Endometrial microvascular endothelial cells (primary cell): ENCODE data around the gene MACROD2. TPM values are rescaled to one million over a fixed set of nuclear protein-coding genes. Genes with fewer than 3 reads are reported as not detected.

ENCODE experiments used
- in situ Hi-C: cut with HindIII; loops from 2 replicates; pipeline ENCODE4 v1.10.0; 2017; ENCODE audit warnings: low sequenced_read_pairs, low pct_unique_long_range_greater_than_20kb; ENCODE audit errors: inconsistent ontology term
- total RNA-seq: library from RNA; depleted of rRNA; stranded (reverse); fragments of >200 nt; gene quantifications from one replicate; pipeline ENCODE4 v1.2.3, GENCODE V29; 2015; ENCODE audit errors: inconsistent ontology term

Gene MACROD2
- total RNA-seq, 1 donor from 2014 or later: not detected

GRCh38 chr20:14780508-14780907 is 785.2 kb downstream of the MACROD2 start:
- in situ Hi-C loops: no loop called here

GRCh38 chr20:14782731-14783130 is 787.4 kb downstream of the MACROD2 start:
- in situ Hi-C loops: no loop called here

- in situ Hi-C loops: no loop called here
Observed at GRCh38 chr20:14783766-14784165, 788.5 kb downstream of the MACROD2 start.

- in situ Hi-C loops: no loop called here
Observed at GRCh38 chr20:14785065-14785743, 789.9 kb downstream of the MACROD2 start.

GRCh38 chr20:14790190-14790589 is 794.9 kb downstream of the MACROD2 start:
- in situ Hi-C loops: no loop called here

GRCh38 chr20:14790771-14791620 is 795.7 kb downstream of the MACROD2 start:
- in situ Hi-C loops: no loop called here

- in situ Hi-C loops: no loop called here
Observed at GRCh38 chr20:14792915-14793314, 797.6 kb downstream of the MACROD2 start.

- in situ Hi-C loops: no loop called here
Observed at GRCh38 chr20:14799545-14800216, 804.4 kb downstream of the MACROD2 start.

- in situ Hi-C loops: no loop called here
Observed at GRCh38 chr20:14800707-14801425, 805.5 kb downstream of the MACROD2 start.

GRCh38 chr20:14801591-14802325 is 806.4 kb downstream of the MACROD2 start:
- in situ Hi-C loops: no loop called here

GRCh38 chr20:14807224-14807623 is 811.9 kb downstream of the MACROD2 start:
- in situ Hi-C loops: no loop called here

- in situ Hi-C loops: no loop called here
Observed at GRCh38 chr20:14815340-14815739, 820.0 kb downstream of the MACROD2 start.

- in situ Hi-C loops: no loop called here
Observed at GRCh38 chr20:14816471-14816870, 821.2 kb downstream of the MACROD2 start.

GRCh38 chr20:14817101-14817500 is 821.8 kb downstream of the MACROD2 start:
- in situ Hi-C loops: no loop called here

GRCh38 chr20:14820771-14821170 is 825.5 kb downstream of the MACROD2 start:
- in situ Hi-C loops: no loop called here

GRCh38 chr20:14821251-14821650 is 825.9 kb downstream of the MACROD2 start:
- in situ Hi-C loops: no loop called here

GRCh38 chr20:14824996-14825395 is 829.7 kb downstream of the MACROD2 start:
- in situ Hi-C loops: no loop called here

- in situ Hi-C loops: no loop called here
Observed at GRCh38 chr20:14826543-14827313, 831.4 kb downstream of the MACROD2 start.
